Erythroblast (primary cell): Measurements from ENCODE around the gene ATP1B2.

ENCODE experiments used
- DNase-seq, 2 experiments: peaks; one replicate each; lab custom pipeline; 2025; lab: John Stamatoyannopoulos, UW
- GATA1 ChIP-seq: IDR thresholded peaks from 2 replicates; pipeline ENCODE4 v1.6.1; 2011; ENCODE audit warnings: low read depth, mild to moderate bottlenecking, control low read depth, low read length, moderate library complexity
- POLR2A ChIP-seq: IDR thresholded peaks from 2 replicates; pipeline ENCODE4 v1.6.1; 2011; ENCODE audit warnings: mild to moderate bottlenecking, low read length

ATP1B2 gene

DNA sequence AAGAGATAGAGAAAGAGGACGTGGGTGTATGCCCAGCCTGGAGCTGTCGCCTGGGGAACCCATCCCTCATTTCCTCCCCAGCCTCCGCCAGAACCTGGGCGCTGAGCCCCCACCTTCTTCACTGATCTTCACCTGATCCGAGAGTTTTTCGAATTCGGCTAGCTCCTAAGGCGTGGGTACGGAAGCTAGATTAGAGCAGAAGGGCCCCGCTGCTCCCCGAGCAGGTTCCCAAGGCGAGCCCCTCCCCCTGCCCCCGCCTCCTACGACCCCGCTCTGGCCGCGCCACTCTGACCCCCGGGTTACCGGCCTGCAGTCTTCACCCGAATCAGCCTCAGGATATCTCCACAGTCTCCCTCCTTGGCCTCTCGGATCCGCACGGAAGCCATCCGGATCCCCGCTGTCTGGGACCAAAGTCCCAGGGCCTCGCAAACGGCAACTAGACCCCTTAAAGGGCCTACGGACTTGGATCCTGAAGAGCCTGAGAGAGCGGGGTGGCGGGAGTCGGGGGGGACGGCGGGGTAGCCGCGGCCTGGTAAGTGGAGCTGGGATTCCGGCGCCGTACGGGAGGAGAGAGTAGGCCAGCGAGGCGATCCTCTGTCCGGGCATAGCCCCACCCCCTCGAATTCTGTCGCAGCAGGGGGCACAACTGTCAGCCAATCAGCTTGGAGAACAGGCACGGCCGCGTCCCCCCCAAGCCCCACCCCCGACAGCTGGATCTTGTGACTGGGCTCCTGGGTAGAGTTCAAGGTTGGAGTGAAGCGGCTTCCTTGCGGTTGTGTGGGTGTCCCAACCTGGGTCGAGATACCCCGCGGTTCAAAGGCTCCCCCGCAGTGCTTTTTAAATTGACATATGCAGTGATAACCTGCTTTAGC lies 23.2 kb upstream of the ATP1B2 start, which contains the start of gene SAT2:
Gene SAT2 (minus strand): TSS at position 572 of the 872 bp plus-strand sequence. CDS start 186 bp downstream, at position 386.
- TF ChIP-seq POLR2A, result peak; percentile 28
- no peak for TF ChIP-seq GATA1
- peak; percentile 89 to 91 for DNase-seq

- TF ChIP-seq GATA1 (no peak), POLR2A (no peak)
- DNase-seq, result no peak
Measured at GRCh38 chr17:7629939-7630571, 20.7 kb upstream of the ATP1B2 start, which contains the start of gene SHBG. SHBG (plus strand) TSS chr17:7630135; CDS start chr17:7630173, 38 bp downstream.

- TF ChIP-seq GATA1 (no peak), POLR2A (no peak)
- DNase-seq, result no peak
Measured at GRCh38 chr17:7631398-7632380, 19.0 kb upstream of the ATP1B2 start.

GRCh38 chr17:7632492-7632894 lies 18.2 kb upstream of the ATP1B2 start:
- TF ChIP-seq GATA1 (no peak), POLR2A (no peak)
- DNase-seq, result peak; percentile 80 to 86

DNA sequence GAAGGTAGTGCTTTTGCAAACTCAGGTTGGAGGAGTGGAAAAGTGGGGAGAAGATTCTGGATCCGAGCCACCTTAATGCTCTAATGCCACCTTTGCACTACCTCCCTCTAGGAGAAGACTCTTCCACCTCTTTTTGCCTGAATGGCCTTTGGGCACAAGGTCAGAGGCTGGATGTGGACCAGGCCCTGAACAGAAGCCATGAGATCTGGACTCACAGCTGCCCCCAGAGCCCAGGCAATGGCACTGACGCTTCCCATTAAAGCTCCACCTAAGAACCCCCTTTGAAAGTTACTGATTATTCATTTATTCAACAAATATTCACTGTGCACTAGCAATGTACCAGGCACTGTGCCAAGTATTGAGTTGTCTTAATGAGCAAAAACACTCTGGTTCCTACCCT lies 17.6 kb upstream of the ATP1B2 start:
- no peak for TF ChIP-seq POLR2A
- no peak for TF ChIP-seq GATA1
- DNase-seq, result no peak

- DNase-seq, result peak; percentile 47 to 63
- TF ChIP-seq GATA1 (no peak), POLR2A (no peak)
Measured at GRCh38 chr17:7634384-7634783, 16.3 kb upstream of the ATP1B2 start.

GRCh38 chr17:7636163-7636562 lies 14.6 kb upstream of the ATP1B2 start:
- TF ChIP-seq POLR2A, result no peak
- no peak for TF ChIP-seq GATA1
- no peak for DNase-seq

- TF ChIP-seq POLR2A, result no peak
- no peak for TF ChIP-seq GATA1
- DNase-seq, result no peak
Measured at GRCh38 chr17:7640783-7641182, 9.9 kb upstream of the ATP1B2 start.

GRCh38 chr17:7641635-7642034 lies 9.1 kb upstream of the ATP1B2 start:
- peak; percentile 36 to 47 for DNase-seq
- peak; percentile 56 for TF ChIP-seq POLR2A

GRCh38 chr17:7644775-7645174 lies 6.0 kb upstream of the ATP1B2 start:
- no peak for TF ChIP-seq POLR2A
- no peak for TF ChIP-seq GATA1
- DNase-seq, result no peak

DNA sequence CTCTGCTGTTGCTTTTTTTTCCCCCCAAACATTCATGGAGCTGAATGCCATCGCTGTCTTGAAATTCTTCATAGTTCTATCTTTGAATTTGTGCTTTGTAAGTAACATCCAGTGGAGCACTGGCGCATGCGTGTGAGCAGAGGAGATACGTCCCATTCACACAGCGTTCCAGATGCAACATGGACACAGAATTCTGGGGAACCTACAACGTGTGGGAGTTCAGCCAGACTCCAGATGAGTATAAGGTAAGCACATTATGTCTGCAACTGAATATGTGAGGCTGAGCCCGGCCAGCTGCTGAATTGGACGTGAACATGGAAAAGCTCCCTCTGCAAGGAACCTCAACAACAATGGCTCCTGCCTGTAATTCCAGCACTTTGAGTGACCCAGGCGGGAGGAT lies 4.3 kb upstream of the ATP1B2 start:
- TF ChIP-seq POLR2A (no peak), GATA1 (no peak)
- no peak for DNase-seq

DNA sequence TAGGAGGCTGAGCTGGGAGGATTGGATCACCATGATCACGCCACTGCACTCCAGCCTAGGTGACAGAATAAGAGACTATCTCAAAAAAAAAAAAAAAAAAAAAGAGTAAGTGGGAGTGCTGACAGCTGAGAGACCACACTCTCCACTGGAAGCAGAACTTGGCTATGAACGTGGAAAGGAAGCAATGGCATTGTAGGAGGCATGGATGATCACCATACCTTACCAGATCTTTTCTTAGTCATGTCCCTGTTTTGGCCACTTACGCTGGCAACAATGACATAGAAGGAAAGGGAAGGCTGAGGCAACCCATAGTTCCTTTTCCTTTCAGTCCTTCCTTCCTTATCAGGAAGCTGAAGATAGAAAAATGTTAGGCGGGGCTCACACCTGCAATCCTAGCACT lies 3.7 kb upstream of the ATP1B2 start:
- peak; percentile 36 to 62 for DNase-seq
- TF ChIP-seq POLR2A, result no peak
- TF ChIP-seq GATA1, result no peak

GRCh38 chr17:7651097-7651664 lies 455 bp downstream of the ATP1B2 start:
- TF ChIP-seq GATA1 (no peak), POLR2A (no peak)
- DNase-seq, result peak; percentile 60 to 66
